Prostate gland (tissue), 2 donors: ENCODE data around the gene CERS6.

ENCODE experiments used
- POLR2AphosphoS5 ChIP-seq: sonication (generic); formaldehyde crosslinking; IDR thresholded peaks from one replicate; pipeline ENCODE4 v1.6.1; 2017; ENCODE audit warnings: antibody characterized with exemption
- TF ChIP-seq, protein P1 (sequence below), 4 experiments: fragments of 200-600 bp in 2 of 4; fragments of 450-650 bp in 2 of 4; sonication (generic) in 2 of 4; IDR thresholded peaks; 1 replicate in 3 of 4; 2 replicates in 1 of 4; pipeline ENCODE4 v1.5.1; 2016 to 2019; ENCODE audit warnings: antibody characterized with exemption in 4 of 4, mild to moderate bottlenecking in 2 of 4, moderate library complexity in 2 of 4

DNA sequence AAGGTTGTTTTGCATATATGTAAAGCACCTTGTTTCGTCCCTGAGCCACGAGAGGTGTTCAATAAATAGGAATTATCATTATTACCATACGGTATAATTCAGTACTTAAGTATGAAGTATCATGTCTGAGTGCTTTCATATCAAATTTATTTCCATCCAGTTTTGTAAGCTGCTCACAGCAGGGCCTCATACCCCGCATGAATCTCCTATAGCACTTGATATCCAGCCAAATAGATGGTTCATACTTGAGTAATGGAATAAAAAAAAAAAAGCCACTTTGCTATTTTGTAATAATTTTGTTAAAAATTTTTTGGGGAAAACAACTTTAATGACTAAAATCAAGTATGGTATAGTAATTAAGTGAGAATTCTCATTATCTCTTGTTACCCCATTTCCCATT, 185.6 kb downstream of the CERS6 start:
- TF ChIP-seq POLR2AphosphoS5: no peak
- TF ChIP-seq, protein P1, sequence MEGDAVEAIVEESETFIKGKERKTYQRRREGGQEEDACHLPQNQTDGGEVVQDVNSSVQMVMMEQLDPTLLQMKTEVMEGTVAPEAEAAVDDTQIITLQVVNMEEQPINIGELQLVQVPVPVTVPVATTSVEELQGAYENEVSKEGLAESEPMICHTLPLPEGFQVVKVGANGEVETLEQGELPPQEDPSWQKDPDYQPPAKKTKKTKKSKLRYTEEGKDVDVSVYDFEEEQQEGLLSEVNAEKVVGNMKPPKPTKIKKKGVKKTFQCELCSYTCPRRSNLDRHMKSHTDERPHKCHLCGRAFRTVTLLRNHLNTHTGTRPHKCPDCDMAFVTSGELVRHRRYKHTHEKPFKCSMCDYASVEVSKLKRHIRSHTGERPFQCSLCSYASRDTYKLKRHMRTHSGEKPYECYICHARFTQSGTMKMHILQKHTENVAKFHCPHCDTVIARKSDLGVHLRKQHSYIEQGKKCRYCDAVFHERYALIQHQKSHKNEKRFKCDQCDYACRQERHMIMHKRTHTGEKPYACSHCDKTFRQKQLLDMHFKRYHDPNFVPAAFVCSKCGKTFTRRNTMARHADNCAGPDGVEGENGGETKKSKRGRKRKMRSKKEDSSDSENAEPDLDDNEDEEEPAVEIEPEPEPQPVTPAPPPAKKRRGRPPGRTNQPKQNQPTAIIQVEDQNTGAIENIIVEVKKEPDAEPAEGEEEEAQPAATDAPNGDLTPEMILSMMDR (IDR thresholded peaks at IDR 0.05): no peak
